Astrocyte (in vitro differentiated cells and primary cell): Measurements from ENCODE around the gene CADM1. TPM values are rescaled to one million over a fixed set of nuclear protein-coding genes. Genes with fewer than 3 reads are reported as not detected.

Experiments
- DNase-seq: peaks from one replicate; pipeline ENCODE4 v3.0.0-alpha.2; 2010; ENCODE audit warnings: low read depth
- FAIRE-seq: peaks from 2 replicates; lab custom pipeline; 2011; peaks lifted over from hg19 to GRCh38; lab: Jason Lieb, UNC
- H2AFZ ChIP-seq: 2 replicates; pipeline ENCODE4 v1.6.0; 2012; ENCODE audit warnings: low read depth, low read length, inconsistent platforms
- H3K27ac ChIP-seq: 2 replicates; pipeline ENCODE4 v1.5.1; 2011; ENCODE audit warnings: low read depth, low read length, inconsistent platforms
- H3K27me3 ChIP-seq: 2 replicates; pipeline ENCODE4 v1.6.0; 2011; ENCODE audit warnings: low read length, inconsistent platforms; ENCODE audit not compliant: insufficient read depth
- H3K36me3 ChIP-seq: 2 replicates; pipeline ENCODE4 v1.5.1; 2011; ENCODE audit warnings: low read length, inconsistent platforms; ENCODE audit not compliant: insufficient read depth
- H3K4me1 ChIP-seq: 2 replicates; pipeline ENCODE4 v1.5.1; 2011; ENCODE audit warnings: low read length, inconsistent platforms; ENCODE audit not compliant: insufficient read depth
- H3K4me2 ChIP-seq: 2 replicates; pipeline ENCODE4 v1.6.0; 2012; ENCODE audit warnings: low read length, inconsistent platforms
- H3K4me3 ChIP-seq: 2 replicates; pipeline ENCODE4 v1.5.1; 2011; ENCODE audit warnings: low read depth, mild to moderate bottlenecking, low read length, inconsistent platforms; ENCODE audit not compliant: insufficient read depth
- H3K79me2 ChIP-seq: 2 replicates; pipeline ENCODE4 v1.6.0; 2012; ENCODE audit warnings: mild to moderate bottlenecking, low read length, inconsistent platforms; ENCODE audit not compliant: insufficient read depth
- H3K9ac ChIP-seq: 2 replicates; pipeline ENCODE4 v1.6.0; 2012; ENCODE audit warnings: mild to moderate bottlenecking, low read length, inconsistent platforms
- H3K9me3 ChIP-seq: 2 replicates; pipeline ENCODE4 v1.5.1; 2012; ENCODE audit warnings: low read depth, mild to moderate bottlenecking, low read length, inconsistent platforms; ENCODE audit not compliant: insufficient read depth
- H4K20me1 ChIP-seq: 2 replicates; pipeline ENCODE4 v1.6.0; 2012; ENCODE audit warnings: low read length, inconsistent platforms; ENCODE audit not compliant: insufficient read depth
- H3K27ac Mint-ChIP-seq: one replicate; pipeline ENCODE4 v1.8.0; 2021; ENCODE audit warnings: mild to moderate bottlenecking, mixed read lengths; ENCODE audit not compliant: unreplicated experiment
- H3K27me3 Mint-ChIP-seq: one replicate; pipeline ENCODE4 v1.8.0; 2021; ENCODE audit warnings: low read depth, mixed read lengths; ENCODE audit not compliant: unreplicated experiment
- H3K36me3 Mint-ChIP-seq: one replicate; pipeline ENCODE4 v1.8.0; 2021; ENCODE audit warnings: low read depth, mixed read lengths; ENCODE audit not compliant: unreplicated experiment
- H3K4me1 Mint-ChIP-seq: one replicate; pipeline ENCODE4 v1.8.0; 2021; ENCODE audit warnings: low read depth, mixed read lengths; ENCODE audit not compliant: unreplicated experiment
- H3K4me3 Mint-ChIP-seq: one replicate; pipeline ENCODE4 v1.8.0; 2021; ENCODE audit warnings: mild to moderate bottlenecking, moderate library complexity, mixed read lengths; ENCODE audit not compliant: unreplicated experiment
- H3K9me3 Mint-ChIP-seq: one replicate; pipeline ENCODE4 v1.8.0; 2021; ENCODE audit warnings: mild to moderate bottlenecking, mixed read lengths; ENCODE audit not compliant: unreplicated experiment
- CTCF ChIP-seq: IDR thresholded peaks from 2 replicates; pipeline ENCODE4 v1.5.1; 2011; ENCODE audit warnings: low read depth, mild to moderate bottlenecking, inconsistent platforms, low read length, moderate library complexity; ENCODE audit not compliant: insufficient read depth
- EZH2 ChIP-seq: IDR thresholded peaks from 2 replicates; pipeline ENCODE4 v1.6.1; 2012; ENCODE audit warnings: mild to moderate bottlenecking, low read length, inconsistent platforms; ENCODE audit not compliant: insufficient read depth
- total RNA-seq: library from RNA; stranded (reverse); gene quantifications from 2 replicates; pipeline ENCODE4 v1.2.1, GENCODE V29; 2021

Gene CADM1
- total RNA-seq, 1 donor from 2014 or later = 414 TPM

DNA sequence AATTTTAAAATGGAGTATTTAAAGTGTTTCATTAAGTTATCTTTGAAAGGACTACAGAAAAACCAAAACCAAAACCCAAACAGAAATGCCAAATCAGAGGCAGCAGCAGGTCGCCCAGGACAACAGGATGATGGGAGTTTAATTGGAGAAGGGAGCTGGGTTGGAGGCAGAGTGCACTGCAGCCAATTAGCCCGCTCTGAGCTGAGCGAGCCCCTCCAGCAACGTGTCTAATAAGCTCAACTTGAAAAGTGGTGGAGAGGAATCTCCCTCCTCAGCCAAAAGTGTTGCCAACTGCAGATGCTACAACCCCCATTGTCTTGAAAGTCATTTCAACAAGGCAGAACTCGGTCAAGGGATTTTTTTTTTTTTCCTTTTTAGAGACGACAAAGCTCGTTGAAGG is 323.9 kb downstream of the CADM1 start:
- no peaks in the 10 kb centered on the region for H3K27me3 ChIP-seq
- no peaks in the 10 kb centered on the region for H3K4me1 ChIP-seq
- Mint-ChIP-seq H3K4me3 (no peak overlapping the region), H3K9me3 (no peaks in the 10 kb centered on the region), H3K36me3 (peaks cover 11% of the 10 kb centered on the region), H3K27ac (no peak overlapping the region), H3K27me3 (no peaks in the 10 kb centered on the region), H3K4me1 (no peaks in the 10 kb centered on the region)
- H2AFZ ChIP-seq = no peak overlapping the region
- DNase-seq = no peak
- no peak overlapping the region for H3K27ac ChIP-seq
- no peak overlapping the region for H3K9ac ChIP-seq
- H3K4me3 ChIP-seq = no peak overlapping the region
- H3K4me2 ChIP-seq = no peak overlapping the region
- TF ChIP-seq EZH2 (no peak), CTCF (no peak)
- H3K79me2 ChIP-seq = no peaks in the 10 kb centered on the region
- no peaks in the 10 kb centered on the region for H3K9me3 ChIP-seq
- FAIRE-seq = no peak
- H4K20me1 ChIP-seq = no peaks in the 10 kb centered on the region
- H3K36me3 ChIP-seq = no peaks in the 10 kb centered on the region

GRCh38 chr11:115179636-115180035 is 324.6 kb downstream of the CADM1 start:
- FAIRE-seq = no peak

More at GRCh38 chr11:115179636-115180035, 324.6 kb downstream of the CADM1 start:
- H4K20me1 ChIP-seq = no peaks in the 10 kb centered on the region
- H3K27me3 ChIP-seq = no peaks in the 10 kb centered on the region
- TF ChIP-seq CTCF (no peak), EZH2 (no peak)
- H3K9me3 ChIP-seq = no peaks in the 10 kb centered on the region
- H3K4me3 ChIP-seq = no peak overlapping the region
- H3K4me1 ChIP-seq = no peaks in the 10 kb centered on the region
- H3K36me3 ChIP-seq = no peaks in the 10 kb centered on the region
- H3K4me2 ChIP-seq = no peak overlapping the region
- Mint-ChIP-seq H3K4me3 (no peak overlapping the region), H3K27me3 (no peaks in the 10 kb centered on the region), H3K4me1 (no peaks in the 10 kb centered on the region), H3K27ac (no peak overlapping the region), H3K36me3 (peaks cover 10% of the 10 kb centered on the region), H3K9me3 (no peaks in the 10 kb centered on the region)
- H3K27ac ChIP-seq = no peak overlapping the region
- no peak overlapping the region for H2AFZ ChIP-seq
- DNase-seq = no peak
- H3K79me2 ChIP-seq = no peaks in the 10 kb centered on the region
- H3K9ac ChIP-seq = no peak overlapping the region
